Ascending aorta (tissue), 2 donors: ENCODE results near the gene SLC17A6. TPM values are rescaled to one million over a fixed set of nuclear protein-coding genes. Genes with fewer than 3 reads are reported as not detected.

Source experiments
- DNase-seq, 2 donors: peaks; one replicate each; pipeline ENCODE4 v3.0.0-alpha.2; 2019; ENCODE audit warnings: low spot score in 2 of 2
- H3K27ac ChIP-seq, 2 donors: fragments of 200-600 bp; sonication (generic); one replicate each; pipeline ENCODE4 v1.5.1; 2016 to 2017; ENCODE audit warnings: mild to moderate bottlenecking in 1 of 2
- H3K27me3 ChIP-seq: fragments of 200-600 bp; sonication (generic); one replicate; pipeline ENCODE4 v1.5.1; 2017
- H3K36me3 ChIP-seq, 2 donors: fragments of 200-600 bp; sonication (generic); one replicate each; pipeline ENCODE4 v1.5.1; 2016
- H3K4me1 ChIP-seq, 2 donors: fragments of 200-600 bp; sonication (generic); one replicate each; pipeline ENCODE4 v1.5.1; 2016 to 2017; ENCODE audit warnings: mild to moderate bottlenecking in 1 of 2
- H3K4me3 ChIP-seq, 2 donors: fragments of 200-600 bp; sonication (generic); one replicate each; pipeline ENCODE4 v1.5.1; 2016 to 2017; ENCODE audit warnings: mild to moderate bottlenecking in 1 of 2
- H3K9me3 ChIP-seq, 2 donors: fragments of 200-600 bp; sonication (generic); one replicate each; pipeline ENCODE4 v1.5.1; 2016
- intact Hi-C: fragments of 100-400 bp; cut with DNase I; formaldehyde crosslinking; loops from one replicate; pipeline ENCODE4 v1.15.1; 2023
- total RNA-seq: library from RNA; depleted of rRNA; stranded (reverse); fragments of >200 nt; gene quantifications from one replicate; pipeline ENCODE4 v1.1.0, GENCODE V29; 2016
- TF ChIP-seq, protein P1 (sequence below), 3 experiments: fragments of 200-600 bp in 2 of 3; fragments of 450-650 bp in 1 of 3; sonication (generic) in 2 of 3; IDR thresholded peaks; one replicate each; pipeline ENCODE4 v1.5.1; 2016 to 2019; ENCODE audit warnings: antibody characterized with exemption in 3 of 3, mild to moderate bottlenecking in 1 of 3, moderate library complexity in 1 of 3

SLC17A6 gene
- total RNA-seq, 1 donor from 2014 or later = not detected

DNA sequence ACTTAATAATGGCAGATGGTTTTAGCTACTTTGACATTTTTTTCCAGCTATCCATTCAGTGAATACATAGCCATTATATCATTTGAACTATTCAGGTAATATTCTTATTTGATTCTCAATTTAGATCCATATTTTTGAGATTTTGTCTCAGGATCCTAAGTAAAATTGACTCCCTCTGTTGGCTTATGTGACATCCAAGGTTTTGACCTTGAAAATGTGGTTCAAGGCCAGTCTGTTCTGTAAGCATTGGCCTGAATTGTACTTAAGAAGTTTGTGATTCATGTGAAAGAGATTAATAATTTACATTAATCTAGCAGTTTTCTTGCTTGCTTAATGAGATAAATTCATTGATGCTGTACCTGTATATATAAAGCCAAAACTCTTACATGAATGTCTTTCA is 1.6 kb upstream of the SLC17A6 start:
- H3K27me3 ChIP-seq = peaks cover 8% of the 10 kb centered on the region
- TF ChIP-seq, protein P1, sequence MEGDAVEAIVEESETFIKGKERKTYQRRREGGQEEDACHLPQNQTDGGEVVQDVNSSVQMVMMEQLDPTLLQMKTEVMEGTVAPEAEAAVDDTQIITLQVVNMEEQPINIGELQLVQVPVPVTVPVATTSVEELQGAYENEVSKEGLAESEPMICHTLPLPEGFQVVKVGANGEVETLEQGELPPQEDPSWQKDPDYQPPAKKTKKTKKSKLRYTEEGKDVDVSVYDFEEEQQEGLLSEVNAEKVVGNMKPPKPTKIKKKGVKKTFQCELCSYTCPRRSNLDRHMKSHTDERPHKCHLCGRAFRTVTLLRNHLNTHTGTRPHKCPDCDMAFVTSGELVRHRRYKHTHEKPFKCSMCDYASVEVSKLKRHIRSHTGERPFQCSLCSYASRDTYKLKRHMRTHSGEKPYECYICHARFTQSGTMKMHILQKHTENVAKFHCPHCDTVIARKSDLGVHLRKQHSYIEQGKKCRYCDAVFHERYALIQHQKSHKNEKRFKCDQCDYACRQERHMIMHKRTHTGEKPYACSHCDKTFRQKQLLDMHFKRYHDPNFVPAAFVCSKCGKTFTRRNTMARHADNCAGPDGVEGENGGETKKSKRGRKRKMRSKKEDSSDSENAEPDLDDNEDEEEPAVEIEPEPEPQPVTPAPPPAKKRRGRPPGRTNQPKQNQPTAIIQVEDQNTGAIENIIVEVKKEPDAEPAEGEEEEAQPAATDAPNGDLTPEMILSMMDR (IDR thresholded peaks at IDR 0.05) = no peak
- H3K27ac ChIP-seq = no peak overlapping the region
- no peaks in the 10 kb centered on the region for H3K36me3 ChIP-seq
- DNase-seq = no peak
- no peak overlapping the region for H3K4me3 ChIP-seq
- intact Hi-C loops = no loop called here
- no peaks in the 10 kb centered on the region for H3K9me3 ChIP-seq
- H3K4me1 ChIP-seq = no peaks in the 10 kb centered on the region

DNA sequence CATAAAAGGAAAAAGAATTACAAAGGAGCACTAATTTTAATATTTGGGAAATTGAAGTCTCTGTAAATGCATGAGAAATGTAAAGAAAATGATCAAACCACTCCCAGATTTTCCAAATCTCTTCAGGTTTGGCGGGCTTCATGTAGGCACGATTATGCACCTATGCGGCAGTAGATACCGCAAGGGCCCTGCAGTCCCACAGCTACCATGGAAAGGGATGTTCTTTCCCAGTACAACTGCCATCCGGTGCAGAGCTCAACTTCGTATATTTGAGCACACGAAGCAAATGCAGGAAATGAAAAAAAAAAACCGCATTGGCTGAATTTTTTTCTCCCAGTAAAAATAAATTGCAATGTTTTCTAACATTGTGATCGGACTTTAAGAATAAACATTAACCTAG is 1.4 kb downstream of the SLC17A6 start:
- H3K27ac ChIP-seq = no peak overlapping the region
- H3K36me3 ChIP-seq = no peaks in the 10 kb centered on the region
- DNase-seq = no peak
- H3K4me1 ChIP-seq = no peaks in the 10 kb centered on the region
- TF ChIP-seq, protein P1 (IDR thresholded peaks at IDR 0.05) = no peak
- no peak overlapping the region for H3K4me3 ChIP-seq
- intact Hi-C loops = no loop called here
- no peaks in the 10 kb centered on the region for H3K9me3 ChIP-seq
- peaks cover 10% of the 10 kb centered on the region for H3K27me3 ChIP-seq

GRCh38 chr11:22340235-22340634 is 2.1 kb downstream of the SLC17A6 start:
- H3K27ac ChIP-seq = no peak overlapping the region
- no peaks in the 10 kb centered on the region for H3K36me3 ChIP-seq
- H3K27me3 ChIP-seq = peaks cover 10% of the 10 kb centered on the region
- no peak for DNase-seq
- intact Hi-C loops = no loop called here
- TF ChIP-seq, protein P1 (IDR thresholded peaks at IDR 0.05) = no peak
- no peaks in the 10 kb centered on the region for H3K4me1 ChIP-seq
- no peak overlapping the region for H3K4me3 ChIP-seq
- no peaks in the 10 kb centered on the region for H3K9me3 ChIP-seq

DNA sequence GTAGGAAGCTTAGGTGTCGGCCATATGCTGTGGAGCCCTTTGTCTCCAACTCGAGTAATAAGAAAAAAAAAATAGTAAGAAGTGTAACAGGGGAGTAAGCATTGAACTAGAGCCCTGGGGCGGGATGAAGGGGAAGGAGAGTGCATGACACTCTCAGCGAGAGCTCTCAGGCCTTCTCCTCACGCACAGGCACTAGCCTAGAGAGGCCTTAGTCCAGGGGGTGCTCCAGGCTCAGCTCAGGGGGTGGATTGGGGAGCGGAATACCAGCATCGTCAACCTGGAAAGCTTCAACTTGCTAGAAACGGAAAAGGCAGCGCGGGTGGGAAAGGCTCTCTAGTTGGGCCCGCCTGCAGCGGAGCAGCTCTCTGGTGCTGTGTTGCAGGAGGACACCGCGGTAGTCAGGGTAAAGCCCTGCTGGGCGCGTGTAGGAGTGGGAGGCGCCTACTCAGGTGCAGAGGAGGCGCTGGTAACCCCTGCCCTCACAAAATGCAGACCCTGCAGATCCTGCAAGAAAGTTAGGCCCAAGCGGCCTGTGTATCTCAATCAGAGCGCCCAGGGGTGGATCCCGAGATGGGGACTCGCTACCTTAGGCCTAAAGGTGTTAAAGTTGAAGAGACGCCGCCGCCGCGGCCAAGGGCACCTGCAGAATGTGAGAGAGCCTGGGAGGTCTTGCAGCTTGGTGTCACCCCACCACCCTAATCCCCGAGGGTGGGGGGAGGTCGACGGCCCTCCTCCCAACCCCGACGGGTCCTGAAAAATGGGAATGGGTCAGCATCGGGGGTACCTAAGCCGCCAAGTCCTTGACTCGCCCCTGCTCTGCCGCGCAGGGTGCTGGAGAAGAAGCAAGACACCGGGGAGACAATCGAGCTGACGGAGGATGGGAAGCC is 2.8 kb downstream of the SLC17A6 start:
- TF ChIP-seq, protein P1 (IDR thresholded peaks at IDR 0.05) = no peak
- intact Hi-C loops = no loop called here
- Histone ChIP-seq H3K36me3 (no peaks in the 10 kb centered on the region), H3K27me3 (peaks cover 10% of the 10 kb centered on the region), H3K4me3 (no peak overlapping the region), H3K4me1 (no peaks in the 10 kb centered on the region), H3K27ac (no peak overlapping the region), H3K9me3 (no peaks in the 10 kb centered on the region)
- DNase-seq = no peak

- H3K27me3 ChIP-seq = peaks cover 10% of the 10 kb centered on the region
- TF ChIP-seq, protein P1 (IDR thresholded peaks at IDR 0.05) = no peak
- H3K36me3 ChIP-seq = no peaks in the 10 kb centered on the region
- no peaks in the 10 kb centered on the region for H3K9me3 ChIP-seq
- no peak overlapping the region for H3K4me3 ChIP-seq
- intact Hi-C loops = no loop called here
- no peak overlapping the region for H3K27ac ChIP-seq
- DNase-seq = no peak
- H3K4me1 ChIP-seq = no peaks in the 10 kb centered on the region
Measured at GRCh38 chr11:22341588-22341931, 3.4 kb downstream of the SLC17A6 start.
